WTC11 (cell line): ENCODE results near the gene SNX1. TPM values are rescaled to one million over a fixed set of nuclear protein-coding genes. Genes with fewer than 3 reads are reported as not detected.

Experiments
- ATAC-seq: fragments of 200-7000 bp; cut with Tn5 transposase; 2 replicates; pipeline ENCODE4 v1.10.0; 2021; ENCODE audit warnings: mild to moderate bottlenecking, moderate library complexity
- CTCF ChIA-PET: fragments of 300-600 bp; sonication (Branson Sonifier 250); formaldehyde crosslinking; loops from one replicate; lab custom pipeline; 2021; ENCODE audit warnings: antibody characterized with exemption; lab: Charles Lee
- POLR2A ChIA-PET: fragments of 350-600 bp; sonication (Branson Sonifier 250); formaldehyde crosslinking; loops from one replicate; lab custom pipeline; 2021; ENCODE audit warnings: antibody characterized with exemption; lab: Charles Lee
- DNase-seq: peaks from one replicate; pipeline ENCODE4 v3.0.0; 2021; ENCODE audit warnings: low spot score
- H3K27ac Mint-ChIP-seq: 2 replicates; pipeline ENCODE4 v1.8.0; 2021; ENCODE audit warnings: mixed read lengths
- H3K27me3 Mint-ChIP-seq: 2 replicates; pipeline ENCODE4 v1.8.0; 2021; ENCODE audit warnings: low read depth, mild to moderate bottlenecking, moderate library complexity, mixed read lengths
- H3K36me3 Mint-ChIP-seq: 2 replicates; pipeline ENCODE4 v1.8.0; 2021; ENCODE audit warnings: mixed read lengths
- H3K4me1 Mint-ChIP-seq: 2 replicates; pipeline ENCODE4 v1.8.0; 2022; ENCODE audit warnings: mixed read lengths
- H3K4me3 Mint-ChIP-seq: 2 replicates; pipeline ENCODE4 v1.8.0; 2021; ENCODE audit warnings: mild to moderate bottlenecking, moderate library complexity, mixed read lengths
- H3K9me3 Mint-ChIP-seq: 2 replicates; pipeline ENCODE4 v1.8.0; 2021; ENCODE audit warnings: mixed read lengths
- ATF6 ChIP-seq: sonication (generic); formaldehyde crosslinking; IDR thresholded peaks from 2 replicates; pipeline ENCODE4 v1.8.1; 2023; ENCODE audit warnings: mild to moderate bottlenecking, missing genetic modification reagents
- E2F5 ChIP-seq: sonication (generic); formaldehyde crosslinking; IDR thresholded peaks from 2 replicates; pipeline ENCODE4 v1.8.1; 2022; ENCODE audit warnings: mild to moderate bottlenecking, moderate library complexity, missing genetic modification reagents
- ELF4 ChIP-seq: sonication (generic); formaldehyde crosslinking; IDR thresholded peaks from 2 replicates; pipeline ENCODE4 v1.8.1; 2022; ENCODE audit warnings: low read depth, mild to moderate bottlenecking, moderate library complexity, missing genetic modification reagents
- FOXJ3 ChIP-seq: sonication (generic); formaldehyde crosslinking; IDR thresholded peaks from 2 replicates; pipeline ENCODE4 v1.9.0; 2021; ENCODE audit warnings: missing genetic modification reagents, mild to moderate bottlenecking, borderline replicate concordance
- FOXK1 ChIP-seq: sonication (generic); formaldehyde crosslinking; IDR thresholded peaks from 2 replicates; pipeline ENCODE4 v1.8.0; 2022; ENCODE audit warnings: mild to moderate bottlenecking, moderate library complexity, missing genetic modification reagents
- MYBL2 ChIP-seq: sonication (generic); formaldehyde crosslinking; IDR thresholded peaks from 2 replicates; pipeline ENCODE4 v1.8.1; 2023; ENCODE audit warnings: mild to moderate bottlenecking, moderate library complexity, missing genetic modification reagents
- NFE2L1 ChIP-seq: sonication (generic); formaldehyde crosslinking; IDR thresholded peaks from 2 replicates; pipeline ENCODE4 v1.8.1; 2023; ENCODE audit warnings: missing genetic modification reagents
- NFYB ChIP-seq: sonication (generic); formaldehyde crosslinking; conservative IDR thresholded peaks from 2 replicates; pipeline ENCODE4 v1.8.0; 2022; ENCODE audit warnings: low read depth, missing genetic modification reagents
- NR3C1 ChIP-seq: sonication (generic); formaldehyde crosslinking; conservative IDR thresholded peaks from 2 replicates; pipeline ENCODE4 v1.8.1; 2023; ENCODE audit warnings: low read depth, mild to moderate bottlenecking, missing genetic modification reagents
- PRDM15 ChIP-seq: sonication (generic); formaldehyde crosslinking; IDR thresholded peaks from 2 replicates; pipeline ENCODE4 v1.8.0; 2022; ENCODE audit warnings: missing genetic modification reagents
- TCF7 ChIP-seq: sonication (generic); formaldehyde crosslinking; IDR thresholded peaks from 2 replicates; pipeline ENCODE4 v1.8.0; 2022; ENCODE audit warnings: mild to moderate bottlenecking, low read depth, missing genetic modification reagents, moderate library complexity
- TP53 ChIP-seq: sonication (generic); formaldehyde crosslinking; IDR thresholded peaks from 2 replicates; pipeline ENCODE4 v1.8.1; 2023; ENCODE audit warnings: mild to moderate bottlenecking, missing genetic modification reagents
- ZBTB43 ChIP-seq: sonication (generic); formaldehyde crosslinking; IDR thresholded peaks from 2 replicates; pipeline ENCODE4 v1.8.1; 2023; ENCODE audit warnings: mild to moderate bottlenecking, missing genetic modification reagents
- ZNF121 ChIP-seq: sonication (generic); formaldehyde crosslinking; IDR thresholded peaks from 2 replicates; pipeline ENCODE4 v1.8.0; 2023; ENCODE audit warnings: missing genetic modification reagents
- ZNF138 ChIP-seq: sonication (generic); formaldehyde crosslinking; conservative IDR thresholded peaks from 2 replicates; pipeline ENCODE4 v1.8.1; 2022; ENCODE audit warnings: mild to moderate bottlenecking, moderate library complexity, missing genetic modification reagents
- ZNF423 ChIP-seq: fragments of 250-450 bp; sonication (Bioruptor Pico); IDR thresholded peaks from 2 replicates; pipeline ENCODE4 v2.1.2; 2022; ENCODE audit warnings: mild to moderate bottlenecking, moderate library complexity
- total RNA-seq: library from RNA; stranded (reverse); gene quantifications from 3 replicates; pipeline ENCODE4 v1.2.3, GENCODE V29; 2021
- TF ChIP-seq, protein P1 (sequence below): sonication (generic); formaldehyde crosslinking; IDR thresholded peaks from 2 replicates; pipeline ENCODE4 v1.8.0; 2023; ENCODE audit warnings: missing genetic modification reagents
- TF ChIP-seq, protein P2 (sequence below): sonication (generic); formaldehyde crosslinking; IDR thresholded peaks from 2 replicates; pipeline ENCODE4 v1.8.0; 2022; ENCODE audit warnings: mild to moderate bottlenecking, missing genetic modification reagents
- TF ChIP-seq, protein P3 (sequence below): fragments of 250-450 bp; sonication (Bioruptor Pico); IDR thresholded peaks from 2 replicates; pipeline ENCODE4 v1.8.0; 2021; ENCODE audit warnings: mild to moderate bottlenecking

SNX1 gene
- total RNA-seq, 1 experiment from 2014 or later: 65.7 TPM

DNA sequence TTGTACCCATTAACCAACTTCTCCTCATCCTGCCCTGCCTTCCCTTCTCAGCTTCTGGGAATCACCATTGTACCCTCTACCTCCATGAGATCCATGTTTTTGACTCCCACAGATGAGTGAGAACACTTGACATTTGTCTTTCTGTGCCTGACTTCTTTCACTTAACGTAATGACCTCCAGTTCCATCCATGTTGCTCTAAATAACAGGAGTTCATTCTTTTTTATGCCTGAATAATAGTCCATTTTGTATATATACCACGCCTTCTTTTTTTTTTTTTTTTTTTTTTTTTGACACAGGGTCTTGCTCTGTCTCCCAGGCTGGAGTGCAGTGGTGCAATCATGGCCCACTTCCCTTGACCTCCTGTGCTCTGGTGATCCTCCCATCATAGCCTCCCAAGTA, 6.7 kb downstream of the SNX1 start:
- TF ChIP-seq TP53 (CRISPR knock-in tag) (no peak), PRDM15 (no peak), ZBTB43 (CRISPR knock-in tag) (no peak), E2F5 (CRISPR knock-in tag) (no peak)
- peaks cover 2% of the 10 kb centered on the region; the same call in 1 of the 2 replicates for H3K36me3 Mint-ChIP-seq
- POLR2A ChIA-PET: no interaction called here

GRCh38 chr15:64105113-64105704, 9.4 kb downstream of the SNX1 start:
- peaks cover 3% of the 10 kb centered on the region; the same call in 1 of the 2 replicates for H3K9me3 Mint-ChIP-seq
- no peak overlapping the region for H3K4me3 Mint-ChIP-seq
- ATAC-seq: no peak
- no peaks in the 10 kb centered on the region for H3K4me1 Mint-ChIP-seq
- no peak for TF ChIP-seq ZNF121 (CRISPR knock-in tag)
- no peak for TF ChIP-seq FOXK1 (CRISPR knock-in tag)
- no peak for TF ChIP-seq MYBL2 (CRISPR knock-in tag)
- TF ChIP-seq, protein P1, sequence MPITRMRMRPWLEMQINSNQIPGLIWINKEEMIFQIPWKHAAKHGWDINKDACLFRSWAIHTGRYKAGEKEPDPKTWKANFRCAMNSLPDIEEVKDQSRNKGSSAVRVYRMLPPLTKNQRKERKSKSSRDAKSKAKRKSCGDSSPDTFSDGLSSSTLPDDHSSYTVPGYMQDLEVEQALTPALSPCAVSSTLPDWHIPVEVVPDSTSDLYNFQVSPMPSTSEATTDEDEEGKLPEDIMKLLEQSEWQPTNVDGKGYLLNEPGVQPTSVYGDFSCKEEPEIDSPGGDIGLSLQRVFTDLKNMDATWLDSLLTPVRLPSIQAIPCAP (CRISPR knock-in tag): no peak
- TF ChIP-seq TCF7 (CRISPR knock-in tag): no peak
- no peak for TF ChIP-seq NFE2L1
- no peak for TF ChIP-seq ZNF423 (CRISPR knock-in tag)
- no peak for TF ChIP-seq FOXJ3 (CRISPR knock-in tag)
- TF ChIP-seq, protein P2, sequence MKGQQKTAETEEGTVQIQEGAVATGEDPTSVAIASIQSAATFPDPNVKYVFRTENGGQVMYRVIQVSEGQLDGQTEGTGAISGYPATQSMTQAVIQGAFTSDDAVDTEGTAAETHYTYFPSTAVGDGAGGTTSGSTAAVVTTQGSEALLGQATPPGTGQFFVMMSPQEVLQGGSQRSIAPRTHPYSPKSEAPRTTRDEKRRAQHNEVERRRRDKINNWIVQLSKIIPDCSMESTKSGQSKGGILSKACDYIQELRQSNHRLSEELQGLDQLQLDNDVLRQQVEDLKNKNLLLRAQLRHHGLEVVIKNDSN (CRISPR knock-in tag): no peak
- no peak for TF ChIP-seq E2F5 (CRISPR knock-in tag)
- TF ChIP-seq, all 79 proteins: peak for 0
- POLR2A ChIA-PET: interaction anchor here (0.7 kb wide), 1 partner anchor 467 kb away, joined by 5 read pairs; no protein-coding TSS in a partner anchor
- no peaks in the 10 kb centered on the region for H3K27me3 Mint-ChIP-seq
- no peak overlapping the region for H3K27ac Mint-ChIP-seq
- CTCF ChIA-PET: no interaction called here
- H3K36me3 Mint-ChIP-seq: peaks cover 2% of the 10 kb centered on the region; the same call in 1 of the 2 replicates
- no peak for DNase-seq

More for the DNA sequence above, 6.7 kb downstream of the SNX1 start:
- peaks cover 4% of the 10 kb centered on the region for H3K4me1 Mint-ChIP-seq
- H3K4me3 Mint-ChIP-seq: no peak overlapping the region
- no peaks in the 10 kb centered on the region for H3K27me3 Mint-ChIP-seq
- peaks cover 3% of the 10 kb centered on the region; the same call in 1 of the 2 replicates for H3K9me3 Mint-ChIP-seq
- H3K27ac Mint-ChIP-seq: no peak overlapping the region
- DNase-seq (no peak), ATAC-seq (no peak)
- CTCF ChIA-PET: no interaction called here

DNA sequence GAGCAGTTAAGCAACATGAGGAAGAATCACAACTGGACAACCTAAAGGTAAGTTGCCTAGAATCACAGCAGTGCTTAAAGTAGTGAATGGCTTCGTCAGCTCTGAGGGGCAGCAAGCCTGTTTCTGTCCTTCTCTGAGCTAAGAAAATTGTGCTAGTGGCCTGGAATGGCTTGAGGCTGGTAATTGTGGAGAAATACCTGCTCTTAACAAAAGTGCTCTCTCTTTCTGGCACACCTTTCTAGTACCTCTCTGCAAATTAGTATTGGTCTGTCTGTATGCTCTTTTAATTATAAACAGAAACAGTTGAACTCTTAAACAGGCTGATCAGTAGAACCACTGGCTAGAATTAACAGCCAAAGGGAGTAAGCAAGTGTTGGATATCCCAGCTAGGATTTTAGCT, 11.6 kb downstream of the SNX1 start:
- Mint-ChIP-seq H3K36me3 (peaks cover 2% of the 10 kb centered on the region; the same call in 1 of the 2 replicates), H3K27ac (no peak overlapping the region), H3K27me3 (no peaks in the 10 kb centered on the region), H3K9me3 (peaks cover 2% of the 10 kb centered on the region; the same call in 1 of the 2 replicates), H3K4me1 (peaks cover 8% of the 10 kb centered on the region), H3K4me3 (no peak overlapping the region)
- DNase-seq (no peak), ATAC-seq (no peak)
- POLR2A ChIA-PET: no interaction called here
- CTCF ChIA-PET: interaction anchor here (0.6 kb wide), 1 partner anchor 400 kb away, joined by 6 read pairs; no protein-coding TSS in a partner anchor
- no peak for TF ChIP-seq ELF4 (CRISPR knock-in tag)
- TF ChIP-seq ZNF138 (CRISPR knock-in tag): no peak
- no peak for TF ChIP-seq FOXK1 (CRISPR knock-in tag)
- TF ChIP-seq, protein P3, sequence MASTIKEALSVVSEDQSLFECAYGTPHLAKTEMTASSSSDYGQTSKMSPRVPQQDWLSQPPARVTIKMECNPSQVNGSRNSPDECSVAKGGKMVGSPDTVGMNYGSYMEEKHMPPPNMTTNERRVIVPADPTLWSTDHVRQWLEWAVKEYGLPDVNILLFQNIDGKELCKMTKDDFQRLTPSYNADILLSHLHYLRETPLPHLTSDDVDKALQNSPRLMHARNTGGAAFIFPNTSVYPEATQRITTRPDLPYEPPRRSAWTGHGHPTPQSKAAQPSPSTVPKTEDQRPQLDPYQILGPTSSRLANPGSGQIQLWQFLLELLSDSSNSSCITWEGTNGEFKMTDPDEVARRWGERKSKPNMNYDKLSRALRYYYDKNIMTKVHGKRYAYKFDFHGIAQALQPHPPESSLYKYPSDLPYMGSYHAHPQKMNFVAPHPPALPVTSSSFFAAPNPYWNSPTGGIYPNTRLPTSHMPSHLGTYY (CRISPR knock-in tag): no peak
- no peak for TF ChIP-seq NFYB (CRISPR knock-in tag)
- TF ChIP-seq NR3C1 (CRISPR knock-in tag): no peak
- no peak for TF ChIP-seq ATF6 (CRISPR knock-in tag)
